HG02759 (cell line): Measurements from ENCODE around the gene RPL38.
A peak's percentile ranks its signal among the peaks of the same experiment; 100 is the strongest.
"Not testable (repeated sequence)": the region's sequence is repeated elsewhere in the genome, so short reads cannot be mapped to it uniquely, and the experiment has no call there.

Source experiments
- ATAC-seq: cut with Tn5 transposase; IDR thresholded peaks from one replicate; pipeline ENCODE4 v1.9.1; 2021; ENCODE audit warnings: mild to moderate bottlenecking, moderate library complexity; ENCODE audit not compliant: unreplicated experiment

RPL38 gene

GRCh38 chr17:74183411-74183810 is 20.1 kb upstream of the RPL38 start:
- ATAC-seq, result no peak

DNA sequence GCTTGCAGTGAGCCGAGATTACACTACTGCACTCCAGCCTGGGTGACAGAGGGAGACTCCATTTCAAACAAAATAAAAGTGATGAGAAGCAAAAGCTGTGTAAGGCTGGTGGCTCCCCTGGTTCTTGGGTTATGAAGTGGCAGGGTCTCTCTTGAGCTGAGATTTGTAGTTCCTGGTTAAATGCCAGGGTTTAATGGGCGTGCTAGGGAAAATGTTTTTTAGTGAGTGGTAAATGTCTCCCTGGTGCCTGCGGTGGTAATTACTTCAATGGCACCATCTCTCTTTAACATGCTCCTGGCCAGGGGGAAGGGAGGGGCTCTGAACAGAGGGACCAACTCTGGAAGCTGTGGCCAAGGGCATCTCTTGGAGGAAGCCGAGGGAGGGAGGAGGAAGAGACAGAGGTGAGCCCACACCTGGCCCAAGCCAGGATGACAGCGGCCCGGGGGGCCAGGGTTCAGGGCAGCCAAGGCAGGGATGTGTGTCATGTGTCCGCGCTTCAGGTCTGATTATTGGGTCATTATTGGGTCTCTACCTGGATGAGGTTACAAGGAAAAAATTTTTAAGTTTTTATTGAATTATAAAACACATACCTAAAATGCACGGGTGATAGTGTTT is 17.8 kb upstream of the RPL38 start:
- ATAC-seq, result no peak

DNA sequence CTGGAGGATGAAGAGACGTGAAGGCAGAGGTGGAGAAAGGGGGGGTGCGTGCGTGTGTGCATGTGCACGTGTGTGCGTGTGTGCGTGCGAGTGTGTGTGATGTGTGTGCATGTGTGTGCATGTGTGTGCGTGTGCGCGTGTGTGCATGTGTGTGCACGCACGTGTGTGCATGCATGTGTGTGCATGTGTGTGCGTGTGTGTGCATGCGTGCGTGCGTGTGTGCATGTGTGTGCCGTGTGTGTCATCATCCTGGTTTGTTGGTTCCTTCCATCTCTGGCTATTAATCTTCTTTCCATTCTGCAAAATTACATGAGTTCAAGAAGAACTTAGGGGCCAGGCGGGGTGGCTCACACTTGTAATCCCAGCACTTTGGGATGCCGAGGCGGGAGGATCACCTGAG is 17.0 kb upstream of the RPL38 start:
- no peak for ATAC-seq

DNA sequence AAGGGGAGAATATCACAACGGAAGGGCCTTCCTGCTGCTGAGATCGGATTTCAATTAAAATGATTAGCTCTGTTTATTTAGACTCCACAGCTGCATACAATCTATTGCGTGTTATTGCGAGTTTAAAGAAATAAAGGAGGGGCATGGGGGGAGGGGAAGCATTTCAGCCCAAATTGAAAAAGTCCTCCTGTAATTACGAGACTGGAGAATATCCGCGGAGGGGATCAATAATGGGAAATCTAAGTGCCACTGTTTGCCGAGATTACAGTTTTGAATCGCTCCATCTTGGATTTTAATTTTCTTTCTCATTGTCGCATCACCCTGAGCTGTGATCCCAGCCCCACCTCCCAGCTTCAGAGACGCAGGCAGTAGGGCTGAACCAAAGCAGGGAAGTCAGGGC is 15.7 kb upstream of the RPL38 start:
- ATAC-seq, result no peak

GRCh38 chr17:74188687-74189086 is 14.8 kb upstream of the RPL38 start:
- ATAC-seq, result not testable (repeated sequence)

DNA sequence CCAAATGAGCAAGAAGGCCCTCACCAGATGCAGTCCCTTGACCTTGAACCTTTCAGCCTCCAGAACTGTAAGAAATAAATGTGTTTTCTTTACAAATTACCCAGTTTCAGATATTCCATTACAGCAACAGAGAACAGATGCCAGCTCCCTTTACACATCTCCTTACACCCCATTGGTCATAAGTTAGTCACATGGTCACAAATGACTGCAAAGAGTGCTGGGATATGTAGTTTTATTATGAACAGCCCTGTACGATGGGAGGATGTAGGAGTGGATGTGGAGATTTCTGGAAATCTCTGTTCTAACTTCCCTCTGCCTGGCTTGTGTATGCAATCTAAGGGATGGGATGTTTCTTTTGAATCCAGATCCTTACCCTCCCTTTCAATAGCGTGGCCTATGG is 13.3 kb upstream of the RPL38 start:
- no peak for ATAC-seq

- ATAC-seq, result no peak
Measured at GRCh38 chr17:74190807-74191406, 12.6 kb upstream of the RPL38 start.

DNA sequence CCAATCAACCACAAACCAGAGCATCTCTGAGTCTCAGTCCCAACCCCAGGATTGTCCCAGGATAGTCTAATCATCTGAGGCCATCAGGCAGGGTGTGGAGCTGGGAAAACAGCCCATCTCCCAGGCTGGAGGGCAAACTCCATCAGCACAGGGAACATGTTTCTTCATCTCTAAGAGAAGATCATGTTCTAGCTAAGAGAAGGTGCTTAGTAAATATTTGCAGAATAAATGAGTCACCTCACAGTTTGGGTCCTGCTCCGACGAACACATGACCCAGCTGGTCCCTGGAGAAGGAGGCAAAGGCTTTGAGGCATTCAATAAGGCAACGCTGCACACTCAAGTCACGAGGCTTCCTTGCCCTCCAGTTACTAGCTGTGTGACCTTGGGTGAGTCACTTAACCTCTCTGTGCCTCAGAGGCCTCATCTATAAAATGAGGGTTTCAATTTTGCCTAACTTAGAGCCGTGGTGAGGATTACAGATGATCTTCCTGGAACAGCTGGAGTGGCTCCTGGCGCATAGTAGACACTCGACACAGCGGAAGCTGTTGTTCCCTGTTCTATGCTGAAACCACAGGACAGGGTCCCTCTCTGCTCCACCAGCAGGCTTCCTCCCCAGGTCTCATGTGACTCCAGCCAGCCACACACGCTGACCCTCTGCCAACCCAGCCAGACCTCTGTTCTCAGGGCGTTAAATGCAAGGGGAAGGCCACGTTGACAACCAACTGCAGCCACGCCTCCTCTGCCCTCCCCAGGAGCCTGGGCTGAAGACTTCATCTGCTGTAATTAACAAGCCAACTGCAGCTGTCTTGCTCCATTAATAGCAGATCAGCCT is 10.3 kb upstream of the RPL38 start:
- ATAC-seq, result peak; percentile 54

- ATAC-seq, result no peak
Measured at GRCh38 chr17:74194682-74195081, 8.8 kb upstream of the RPL38 start.

- no peak for ATAC-seq
Measured at GRCh38 chr17:74196541-74197317, 6.7 kb upstream of the RPL38 start.

DNA sequence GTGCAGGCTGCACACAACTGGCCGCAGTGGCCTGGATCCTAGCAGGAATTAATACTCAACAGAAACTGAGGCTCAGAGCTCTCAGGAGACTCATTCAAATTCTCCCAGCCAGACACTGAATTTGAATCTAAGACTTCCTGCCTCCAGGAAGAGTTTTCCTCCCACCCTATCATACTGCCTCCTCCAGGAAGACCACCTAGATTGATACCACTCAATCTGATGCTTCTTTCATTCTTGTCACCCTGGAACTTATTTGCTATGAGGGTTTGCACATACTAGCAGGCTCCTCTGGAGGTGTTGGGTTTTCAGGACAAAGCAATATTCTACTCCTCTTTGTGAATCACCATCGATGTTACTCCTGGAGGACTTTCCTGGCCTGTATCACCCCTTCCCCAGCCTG is 5.7 kb upstream of the RPL38 start:
- no peak for ATAC-seq

- ATAC-seq, result no peak
Measured at GRCh38 chr17:74198694-74199093, 4.8 kb upstream of the RPL38 start.

- ATAC-seq, result peak; percentile 39
Measured at GRCh38 chr17:74199306-74200092, 4.0 kb upstream of the RPL38 start.

GRCh38 chr17:74200112-74200511 is 3.4 kb upstream of the RPL38 start:
- no peak for ATAC-seq

- ATAC-seq, result no peak
Measured at GRCh38 chr17:74201250-74201649, 2.2 kb upstream of the RPL38 start.

GRCh38 chr17:74201948-74202347 is 1.5 kb upstream of the RPL38 start:
- no peak for ATAC-seq

- no peak for ATAC-seq
Measured at GRCh38 chr17:74202938-74203337, 540 bp upstream of the RPL38 start.

- ATAC-seq, result no peak
Measured at GRCh38 chr17:74204474-74204873, 996 bp downstream of the RPL38 start.

DNA sequence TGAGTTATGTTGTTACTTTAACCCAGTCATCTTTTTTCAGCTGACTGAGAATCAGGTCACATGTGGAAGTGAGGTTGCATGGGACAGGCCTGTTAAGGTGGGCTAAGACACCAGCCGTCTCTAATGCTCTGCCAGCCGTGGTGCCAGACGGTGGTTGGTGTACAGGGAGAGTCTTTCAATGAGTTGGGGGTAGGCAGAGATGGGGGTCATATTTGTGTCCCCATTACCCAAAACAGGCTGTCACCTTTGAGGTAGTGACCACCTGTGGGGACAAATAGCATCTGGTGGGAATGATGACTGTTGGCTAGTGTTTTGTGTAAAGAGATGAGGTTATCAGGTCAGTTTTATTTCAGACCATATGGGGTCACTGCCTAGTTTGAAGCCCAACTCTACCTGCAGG is 1.8 kb downstream of the RPL38 start:
- ATAC-seq, result no peak

GRCh38 chr17:74206332-74206818 is 2.9 kb downstream of the RPL38 start:
- ATAC-seq, result no peak
